Measurements from ENCODE around the gene SPACA4. TPM values are rescaled to one million over a fixed set of nuclear protein-coding genes. Genes with fewer than 3 reads are reported as not detected.
A peak's percentile ranks its signal among the peaks of the same experiment; 100 is the strongest.

The SPACA4 gene
- total RNA-seq, 1 experiment from 2014 or later, result not detected

DNA sequence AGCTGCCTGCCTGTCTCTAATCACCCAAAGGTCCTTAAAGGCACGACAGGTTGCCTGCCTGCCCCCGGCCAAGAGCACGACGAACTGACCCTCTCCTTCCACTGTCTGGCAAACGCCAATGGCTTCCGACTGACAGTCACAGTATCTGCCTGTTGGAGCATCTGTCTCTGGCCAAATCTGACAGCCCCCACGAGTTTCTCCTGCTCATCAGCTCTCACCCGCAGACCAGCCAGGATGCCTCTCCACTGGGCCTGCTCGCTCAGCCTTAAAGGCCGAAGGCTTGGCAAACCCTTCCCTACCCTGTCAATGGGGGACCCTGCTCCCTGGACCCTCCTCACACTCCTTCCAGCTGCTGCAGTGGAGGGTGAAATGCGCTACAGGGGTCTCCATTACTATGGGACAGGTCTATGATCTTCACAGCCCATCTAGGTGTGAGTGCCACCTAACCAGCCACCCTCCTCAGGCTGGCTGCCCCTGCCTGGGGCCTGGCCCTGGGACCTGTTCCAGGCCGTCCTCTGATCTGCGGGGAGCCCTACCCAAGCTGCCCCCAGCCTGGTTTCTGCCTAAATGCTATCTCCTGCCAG lies 7.4 kb downstream of the SPACA4 start:
- Histone ChIP-seq H3K79me2 (ENCODE audit: low read depth) (peaks cover 38% of the 10 kb centered on the region), H3K27ac (peak overlapping the region; percentile 91), H3K4me1 (replicated peaks; ENCODE audit: insufficient read depth) (peaks cover 42% of the 10 kb centered on the region), H3K9me3 (ENCODE audit: insufficient read depth, low read depth) (no peaks in the 10 kb centered on the region), H3K4me3 (peak overlapping the region; percentile 92; the same call in 1 of the 2 replicates), H4K20me1 (ENCODE audit: insufficient read depth) (peaks cover 34% of the 10 kb centered on the region), H2AFZ (no peak overlapping the region), H3K4me2 (peak overlapping the region; percentile 94), H3F3A (ENCODE audit: insufficient read depth, low read depth) (peaks cover 68% of the 10 kb centered on the region), H3K36me3 (ENCODE audit: low read depth) (peaks cover 35% of the 10 kb centered on the region), H3K27me3 (ENCODE audit: insufficient read depth, low read depth) (no peaks in the 10 kb centered on the region), H3K9me2 (ENCODE audit: insufficient read depth) (no peaks in the 10 kb centered on the region)
- no peak for DNase-seq
- no TSS peak for BruUV-seq (replicated peaks)
- POLR2A ChIA-PET (ENCODE audit: unreplicated experiment), result no interaction called here
- CTCF ChIA-PET, result interaction anchor here (1.8 kb wide), 1 partner anchor 25 kb away, joined by 5 read pairs; no protein-coding TSS in a partner anchor
- intact Hi-C loops (cut with micrococcal nuclease; ENCODE audit: unreplicated experiment), result loop anchor here (2.0 kb wide), 1 partner anchor 25 kb away; no protein-coding TSS in a partner anchor
- TF ChIP-seq, protein P1, sequence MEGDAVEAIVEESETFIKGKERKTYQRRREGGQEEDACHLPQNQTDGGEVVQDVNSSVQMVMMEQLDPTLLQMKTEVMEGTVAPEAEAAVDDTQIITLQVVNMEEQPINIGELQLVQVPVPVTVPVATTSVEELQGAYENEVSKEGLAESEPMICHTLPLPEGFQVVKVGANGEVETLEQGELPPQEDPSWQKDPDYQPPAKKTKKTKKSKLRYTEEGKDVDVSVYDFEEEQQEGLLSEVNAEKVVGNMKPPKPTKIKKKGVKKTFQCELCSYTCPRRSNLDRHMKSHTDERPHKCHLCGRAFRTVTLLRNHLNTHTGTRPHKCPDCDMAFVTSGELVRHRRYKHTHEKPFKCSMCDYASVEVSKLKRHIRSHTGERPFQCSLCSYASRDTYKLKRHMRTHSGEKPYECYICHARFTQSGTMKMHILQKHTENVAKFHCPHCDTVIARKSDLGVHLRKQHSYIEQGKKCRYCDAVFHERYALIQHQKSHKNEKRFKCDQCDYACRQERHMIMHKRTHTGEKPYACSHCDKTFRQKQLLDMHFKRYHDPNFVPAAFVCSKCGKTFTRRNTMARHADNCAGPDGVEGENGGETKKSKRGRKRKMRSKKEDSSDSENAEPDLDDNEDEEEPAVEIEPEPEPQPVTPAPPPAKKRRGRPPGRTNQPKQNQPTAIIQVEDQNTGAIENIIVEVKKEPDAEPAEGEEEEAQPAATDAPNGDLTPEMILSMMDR (conservative IDR thresholded peaks at IDR 0.05), result no peak
- TF ChIP-seq EZH2 (IDR thresholded peaks at IDR 0.05; ENCODE audit: low read depth), result no peak

GRCh38 chr19:48614436-48615230 lies 8.1 kb downstream of the SPACA4 start, which contains the start of gene FAM83E:
Gene FAM83E (minus strand): TSS chr19:48615076. CDS start chr19:48613372, 1,704 bp downstream.
- H3K9me3 ChIP-seq (ENCODE audit: insufficient read depth, low read depth), result no peaks in the 10 kb centered on the region
- peaks cover 43% of the 10 kb centered on the region for H3K4me1 ChIP-seq (replicated peaks; ENCODE audit: insufficient read depth)
- peaks cover 40% of the 10 kb centered on the region for H3K79me2 ChIP-seq (ENCODE audit: low read depth)
- peak; percentile 95 to 96 for DNase-seq
- no peaks in the 10 kb centered on the region for H3K27me3 ChIP-seq (ENCODE audit: insufficient read depth, low read depth)
- CTCF ChIA-PET, result interaction anchor here (1.8 kb wide), 1 partner anchor 26 kb away, joined by 5 read pairs; no protein-coding TSS in a partner anchor
- peak within 1 kb of the TSS; percentile 91 for H3K27ac ChIP-seq
- H3F3A ChIP-seq (ENCODE audit: insufficient read depth, low read depth), result peaks cover 70% of the 10 kb centered on the region
- H3K9me2 ChIP-seq (ENCODE audit: insufficient read depth), result no peaks in the 10 kb centered on the region
- H2AFZ ChIP-seq, result no peak within 1 kb of the TSS
- POLR2A ChIA-PET (ENCODE audit: unreplicated experiment), result interaction anchor here (0.5 kb wide), 1 partner anchor 265 kb away, joined by 19 read pairs; no protein-coding TSS in a partner anchor
- peak within 1 kb of the TSS; percentile 94 for H3K4me2 ChIP-seq
- BruUV-seq (replicated peaks), result no TSS peak
- peak within 1 kb of the TSS; percentile 92 for H3K4me3 ChIP-seq
- no peak for TF ChIP-seq EZH2 (IDR thresholded peaks at IDR 0.05; ENCODE audit: low read depth)
- TF ChIP-seq, protein P1 (conservative IDR thresholded peaks at IDR 0.05), result no peak
- peaks cover 35% of the 10 kb centered on the region for H3K36me3 ChIP-seq (ENCODE audit: low read depth)
- intact Hi-C loops (cut with micrococcal nuclease; ENCODE audit: unreplicated experiment), result loop anchor here (2.0 kb wide), 1 partner anchor 26 kb away; no protein-coding TSS in a partner anchor
- H4K20me1 ChIP-seq (ENCODE audit: insufficient read depth), result peaks cover 34% of the 10 kb centered on the region

DNA sequence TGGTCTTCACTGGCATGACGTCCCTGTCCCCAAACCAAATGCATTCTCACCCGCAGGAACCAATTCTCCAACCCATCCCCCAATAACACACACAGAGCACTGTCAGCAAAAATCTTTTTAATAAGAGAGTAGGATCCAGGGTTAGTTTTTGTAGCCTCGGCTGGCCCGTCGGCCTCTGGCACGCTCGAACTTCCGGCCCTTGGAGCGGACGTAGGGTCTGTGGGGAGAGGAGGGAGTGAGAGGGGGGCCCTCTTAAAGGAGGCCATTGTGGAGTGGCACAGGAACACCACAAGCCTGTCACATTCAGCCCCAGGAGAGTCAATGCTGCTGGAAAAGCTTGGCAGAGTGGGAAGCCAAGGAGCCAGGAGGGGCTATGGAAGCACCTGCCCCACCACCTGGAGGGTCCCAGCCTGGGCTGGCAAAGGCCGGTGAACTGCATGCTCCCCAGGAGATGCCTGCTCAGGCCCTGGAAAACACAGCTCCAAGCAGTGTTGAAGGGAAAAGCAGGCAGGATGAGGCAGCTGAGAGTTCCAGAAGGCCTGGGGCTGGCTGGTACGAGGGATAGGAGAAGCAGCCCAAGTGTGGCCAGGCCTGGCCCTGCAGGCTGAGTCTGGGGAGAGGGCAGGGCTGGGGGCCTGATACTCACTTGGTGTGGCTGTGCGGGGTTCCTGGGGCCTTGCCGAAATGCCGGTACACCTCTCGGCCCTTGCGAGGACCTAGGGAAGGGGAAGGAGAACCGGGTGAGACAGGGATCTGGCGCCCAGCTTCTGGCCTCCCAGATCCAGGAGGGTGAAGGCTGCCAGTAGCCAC lies 8.9 kb downstream of the SPACA4 start:
- Histone ChIP-seq H3K4me2 (peak overlapping the region; percentile 94), H3K27ac (peak overlapping the region; percentile 91), H3K79me2 (ENCODE audit: low read depth) (peaks cover 48% of the 10 kb centered on the region), H3F3A (ENCODE audit: insufficient read depth, low read depth) (peaks cover 78% of the 10 kb centered on the region), H3K36me3 (ENCODE audit: low read depth) (peaks cover 35% of the 10 kb centered on the region), H3K27me3 (ENCODE audit: insufficient read depth, low read depth) (no peaks in the 10 kb centered on the region), H3K9me3 (ENCODE audit: insufficient read depth, low read depth) (no peaks in the 10 kb centered on the region), H4K20me1 (ENCODE audit: insufficient read depth) (peaks cover 34% of the 10 kb centered on the region), H3K4me1 (replicated peaks; ENCODE audit: insufficient read depth) (peaks cover 49% of the 10 kb centered on the region), H2AFZ (no peak overlapping the region), H3K9me2 (ENCODE audit: insufficient read depth) (no peaks in the 10 kb centered on the region), H3K4me3 (peak overlapping the region; percentile 92)
- TF ChIP-seq, protein P1 (conservative IDR thresholded peaks at IDR 0.05), result no peak
- no peak for TF ChIP-seq EZH2 (IDR thresholded peaks at IDR 0.05; ENCODE audit: low read depth)
- no TSS peak for BruUV-seq (replicated peaks)
- POLR2A ChIA-PET (ENCODE audit: unreplicated experiment), result no interaction called here
- CTCF ChIA-PET, result interaction anchor here (1.8 kb wide), 1 partner anchor 26 kb away, joined by 5 read pairs; no protein-coding TSS in a partner anchor
- intact Hi-C loops (cut with micrococcal nuclease; ENCODE audit: unreplicated experiment), result loop anchor here (2.0 kb wide), 1 partner anchor 27 kb away; no protein-coding TSS in a partner anchor
- DNase-seq, result no peak
